Esophagus squamous epithelium (tissue), 4 donors: ENCODE data around the gene KRTAP10-8.

Experiments used
- CTCF ChIP-seq, 6 experiments: fragments of 450-650 bp in 4 of 6; fragments of 200-600 bp in 2 of 6; sonication (generic) in 2 of 6; IDR thresholded peaks; one replicate each; pipeline ENCODE4 v1.5.1; 2016 to 2019; ENCODE audit warnings: antibody characterized with exemption in 6 of 6, mild to moderate bottlenecking in 4 of 6, moderate library complexity in 4 of 6
- POLR2A ChIP-seq, 4 donors: fragments of 450-650 bp; IDR thresholded peaks; one replicate each; pipeline ENCODE4 v1.6.1; 2017; ENCODE audit warnings: antibody characterized with exemption in 4 of 4, mild to moderate bottlenecking in 4 of 4, moderate library complexity in 3 of 4

GRCh38 chr21:44619886-44620285, 8.0 kb downstream of the KRTAP10-8 start:
- TF ChIP-seq POLR2A (IDR thresholded peaks at IDR 0.05) (no peak), CTCF (IDR thresholded peaks at IDR 0.05) (no peak)
